ENCODE measurements around the gene CD14.
"Not testable (repeated sequence)": the region's sequence is repeated elsewhere in the genome, so short reads cannot be mapped to it uniquely, and the experiment has no call there.

The CD14 gene

GRCh38 chr5:140633021-140633471 is at the start of gene CD14:
TSS of gene CD14 (minus strand) at chr5:140633175. CDS start at chr5:140633071, 104 bp downstream.
- DNase-seq, result no peak

GRCh38 chr5:140678993-140679392 is 46.0 kb upstream of the CD14 start:
- no peak for DNase-seq

GRCh38 chr5:140677947-140678346 is 45.0 kb upstream of the CD14 start:
- no peak for DNase-seq

- DNase-seq, result no peak
Measured at GRCh38 chr5:140674629-140675028, 41.7 kb upstream of the CD14 start.

- no peak for DNase-seq
Measured at GRCh38 chr5:140674211-140674610, 41.2 kb upstream of the CD14 start.

GRCh38 chr5:140673187-140673976 is 40.4 kb upstream of the CD14 start, which contains the start of gene DND1:
TSS of gene DND1 (minus strand) at chr5:140673576. CDS start at chr5:140673542, 34 bp downstream.
- DNase-seq, result no peak

- no peak for DNase-seq
Measured at GRCh38 chr5:140672455-140673186, 39.6 kb upstream of the CD14 start.

- DNase-seq, result no peak
Measured at GRCh38 chr5:140671472-140672125, 38.6 kb upstream of the CD14 start.

GRCh38 chr5:140671035-140671434 is 38.1 kb upstream of the CD14 start:
- not testable (repeated sequence) for DNase-seq

GRCh38 chr5:140664359-140665119 is 31.6 kb upstream of the CD14 start, which contains the start of gene WDR55:
TSS of gene WDR55 (plus strand) at chr5:140664904. CDS start at chr5:140664913, 9 bp downstream.
- DNase-seq, result peak; percentile 84

GRCh38 chr5:140664030-140664358 is 31.0 kb upstream of the CD14 start:
- DNase-seq, result no peak

GRCh38 chr5:140660371-140660770 is 27.4 kb upstream of the CD14 start:
- not testable (repeated sequence) for DNase-seq

- no peak for DNase-seq
Measured at GRCh38 chr5:140658870-140659269, 25.9 kb upstream of the CD14 start.

- no peak for DNase-seq
Measured at GRCh38 chr5:140647042-140647419, 14.1 kb upstream of the CD14 start.

- DNase-seq, result no peak
Measured at GRCh38 chr5:140642718-140643117, 9.7 kb upstream of the CD14 start.

- DNase-seq, result no peak
Measured at GRCh38 chr5:140641716-140642115, 8.7 kb upstream of the CD14 start.

GRCh38 chr5:140639148-140639981 is 6.4 kb upstream of the CD14 start, which contains the start of gene TMCO6:
TSS of gene TMCO6 (plus strand) at chr5:140639451. CDS start at chr5:140639528, 77 bp downstream.
- DNase-seq, result peak; percentile 92

GRCh38 chr5:140638898-140639147 is 5.8 kb upstream of the CD14 start:
- DNase-seq, result not testable (repeated sequence)

- DNase-seq, result no peak
Measured at GRCh38 chr5:140637371-140638100, 4.6 kb upstream of the CD14 start.

- no peak for DNase-seq
Measured at GRCh38 chr5:140635291-140636257, 2.6 kb upstream of the CD14 start.
